Neuronal stem cell (in vitro differentiated cells): ENCODE results near the gene PIK3C2G.

Source experiments
- DNase-seq: peaks from one replicate; pipeline ENCODE4 v3.0.0-alpha.2; 2013; ENCODE audit warnings: low spot score
- H2AFZ ChIP-seq: one replicate; pipeline ENCODE4 v1.6.1; 2013; ENCODE audit warnings: mild to moderate bottlenecking, low read length, inconsistent platforms
- H2AK5ac ChIP-seq: 2 replicates; pipeline ENCODE4 v1.6.1; 2013; ENCODE audit warnings: low read depth, mild to moderate bottlenecking, inconsistent platforms, low read length, moderate library complexity, mixed read lengths
- H2BK120ac ChIP-seq: 2 replicates; pipeline ENCODE4 v1.6.1; 2013; ENCODE audit warnings: low read depth, mild to moderate bottlenecking, inconsistent platforms, low read length, moderate library complexity, mixed read lengths
- H2BK12ac ChIP-seq: one replicate; pipeline ENCODE4 v1.6.1; 2013; ENCODE audit warnings: low read length, inconsistent platforms
- H2BK15ac ChIP-seq: 2 replicates; pipeline ENCODE4 v1.6.1; 2013; ENCODE audit warnings: mild to moderate bottlenecking, low read length, inconsistent platforms, mixed read lengths
- H2BK5ac ChIP-seq: one replicate; pipeline ENCODE4 v1.6.1; 2013; ENCODE audit warnings: inconsistent platforms, mild to moderate bottlenecking, low read length, moderate library complexity
- H3K14ac ChIP-seq: one replicate; pipeline ENCODE4 v1.6.1; 2013; ENCODE audit warnings: low read length, inconsistent platforms
- H3K18ac ChIP-seq: 2 replicates; pipeline ENCODE4 v1.6.1; 2013; ENCODE audit warnings: low read length, inconsistent platforms
- H3K23ac ChIP-seq: 2 replicates; pipeline ENCODE4 v1.6.1; 2013; ENCODE audit warnings: low read depth, mild to moderate bottlenecking, mixed read lengths, low read length, inconsistent platforms; ENCODE audit not compliant: poor library complexity
- H3K27ac ChIP-seq: replicated peaks from 3 replicates; pipeline ENCODE4 v1.5.1; 2013; ENCODE audit warnings: low read length, inconsistent platforms
- H3K27me3 ChIP-seq, 3 experiments: 2 replicates each; pipeline ENCODE4 v1.6.1; 2013; ENCODE audit warnings: low read length in 3 of 3, mild to moderate bottlenecking in 2 of 3, inconsistent platforms in 1 of 3, low read depth in 1 of 3, mixed read lengths in 1 of 3, moderate library complexity in 1 of 3; ENCODE audit not compliant: control insufficient read depth in 3 of 3, insufficient read depth in 3 of 3
- H3K36me3 ChIP-seq, 2 donors: replicated peaks in 1 of 2; 2 replicates each; pipeline ENCODE4 v1.6.1; 2013; ENCODE audit warnings: low read length in 2 of 2; ENCODE audit not compliant: control insufficient read depth in 2 of 2, insufficient read depth in 2 of 2
- H3K4ac ChIP-seq: 2 replicates; pipeline ENCODE4 v1.6.1; 2013; ENCODE audit warnings: inconsistent platforms, mild to moderate bottlenecking, low read length, moderate library complexity
- H3K4me1 ChIP-seq, 2 donors: 1 replicate in 1 of 2; 2 replicates in 1 of 2; pipeline ENCODE4 v1.6.1; 2013; ENCODE audit warnings: low read length in 2 of 2, low read depth in 1 of 2; ENCODE audit not compliant: control insufficient read depth in 2 of 2, insufficient read depth in 1 of 2
- H3K4me2 ChIP-seq: one replicate; pipeline ENCODE4 v1.6.1; 2013; ENCODE audit warnings: mild to moderate bottlenecking, low read length, inconsistent platforms; ENCODE audit not compliant: insufficient read depth, poor library complexity, severe bottlenecking
- H3K4me3 ChIP-seq, 2 donors: 2 replicates each; pipeline ENCODE4 v1.5.1; 2013; ENCODE audit warnings: low read length in 2 of 2, mild to moderate bottlenecking in 2 of 2, inconsistent platforms in 1 of 2, moderate library complexity in 1 of 2
- H3K79me1 ChIP-seq: one replicate; pipeline ENCODE4 v1.6.1; 2013; ENCODE audit warnings: low read depth, mild to moderate bottlenecking, inconsistent platforms, low read length, moderate library complexity
- H3K9ac ChIP-seq: one replicate; pipeline ENCODE4 v1.6.1; 2013; ENCODE audit warnings: mild to moderate bottlenecking, low read depth, low read length, inconsistent platforms; ENCODE audit not compliant: poor library complexity
- H3K9me3 ChIP-seq, 2 donors: replicated peaks in 1 of 2; 2 replicates each; pipeline versions ENCODE3 to v1.6.1; 2013; ENCODE audit warnings: low read length in 2 of 2, mild to moderate bottlenecking in 2 of 2, inconsistent platforms in 1 of 2, low read depth in 1 of 2, mixed read lengths in 1 of 2, moderate library complexity in 1 of 2; ENCODE audit not compliant: control insufficient read depth in 2 of 2, insufficient read depth in 1 of 2
- H4K8ac ChIP-seq: one replicate; pipeline ENCODE4 v1.6.1; 2013; ENCODE audit warnings: low read depth, mild to moderate bottlenecking, inconsistent platforms, low read length, moderate library complexity
- H4K91ac ChIP-seq: one replicate; pipeline ENCODE4 v1.6.1; 2013; ENCODE audit warnings: low read length, low read depth, mild to moderate bottlenecking, inconsistent platforms; ENCODE audit not compliant: poor library complexity
- WGBS, 2 donors: extraction: QIAGEN DNeasy Blood & Tissue Kit; methylation state at CpG; one replicate each; pipeline ENCODE4 v1.1.7; 2013; ENCODE audit warnings: missing lambda C conversion rate in 2 of 2, mixed read lengths in 1 of 2; ENCODE audit not compliant: insufficient read length in 2 of 2, insufficient replicate concordance in 1 of 2; ENCODE audit errors: extremely low coverage in 2 of 2; 5-methylcytosine and 5-hydroxymethylcytosine counted together

The PIK3C2G gene

DNA sequence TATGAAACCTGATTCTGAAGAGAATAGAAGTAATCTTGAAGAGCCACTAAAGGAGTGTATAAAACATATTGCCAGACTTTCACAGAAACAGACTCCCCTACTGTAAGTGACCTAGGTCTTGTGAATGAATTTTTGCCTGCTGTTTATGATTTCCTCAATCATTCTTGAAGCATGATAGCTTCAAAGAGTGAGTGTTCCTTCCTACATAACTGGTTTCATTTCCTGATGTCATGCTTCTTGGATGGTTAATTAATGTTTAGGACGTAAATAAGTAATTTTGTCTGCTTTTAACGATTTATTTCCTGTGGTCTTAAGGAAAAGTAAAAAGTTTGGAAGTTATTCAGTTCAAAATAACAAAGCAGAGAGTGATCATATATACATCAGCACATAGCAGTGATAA is 129.8 kb downstream of the PIK3C2G start:
- H3K4me1 ChIP-seq, result no peaks in the 10 kb centered on the region
- no peaks in the 10 kb centered on the region for H3K36me3 ChIP-seq

DNA sequence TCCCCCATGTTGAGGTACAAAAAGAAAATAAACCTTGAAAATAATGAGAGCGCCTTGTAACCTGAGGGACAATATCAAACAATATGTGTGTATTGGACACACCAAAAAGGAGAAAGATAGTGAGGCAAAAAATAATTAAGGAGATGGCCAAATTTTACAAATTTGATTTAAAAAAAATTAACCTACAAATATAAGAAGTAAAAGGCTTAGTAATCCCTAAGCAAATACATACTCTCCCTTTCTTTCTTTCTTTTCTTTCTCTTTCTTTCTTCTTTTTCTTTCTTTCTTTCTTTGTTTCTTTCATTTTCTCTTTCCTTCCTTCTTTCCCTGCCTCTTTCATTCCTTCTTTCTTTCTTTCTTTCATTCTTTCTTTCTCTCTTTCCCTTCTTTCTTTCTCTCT is 133.4 kb downstream of the PIK3C2G start:
- H3K23ac ChIP-seq, result no peak overlapping the region
- WGBS, 2 donors, result no CpG with 5 or more reads among the region's 1 CpG
- H3K9me3 ChIP-seq, result no peaks in the 10 kb centered on the region
- no peak overlapping the region for H2BK5ac ChIP-seq
- H3K4me3 ChIP-seq, result no peak overlapping the region
- no peak overlapping the region for H2BK15ac ChIP-seq
- no peaks in the 10 kb centered on the region for H3K27me3 ChIP-seq
- H3K9ac ChIP-seq, result no peak overlapping the region
- H4K8ac ChIP-seq, result no peak overlapping the region
- H2BK12ac ChIP-seq, result no peak overlapping the region
- no peak overlapping the region for H2AK5ac ChIP-seq
- no peak overlapping the region for H3K4me2 ChIP-seq
- no peak for DNase-seq
- no peak overlapping the region for H3K4ac ChIP-seq
- H3K18ac ChIP-seq, result no peak overlapping the region
- H4K91ac ChIP-seq, result no peak overlapping the region
- no peaks in the 10 kb centered on the region for H3K36me3 ChIP-seq
- no peak overlapping the region for H3K14ac ChIP-seq
- no peaks in the 10 kb centered on the region for H3K79me1 ChIP-seq
- no peak overlapping the region for H3K27ac ChIP-seq
- H2AFZ ChIP-seq, result no peak overlapping the region
- H3K4me1 ChIP-seq, result no peaks in the 10 kb centered on the region
- H2BK120ac ChIP-seq, result no peak overlapping the region

More for the DNA sequence above, 129.8 kb downstream of the PIK3C2G start:
- DNase-seq, result no peak
- Histone ChIP-seq H3K4me3 (no peak overlapping the region), H2BK120ac (no peak overlapping the region), H3K18ac (no peak overlapping the region), H3K4me2 (no peak overlapping the region), H3K27me3 (no peaks in the 10 kb centered on the region), H2BK15ac (no peak overlapping the region), H3K27ac (no peak overlapping the region), H2BK12ac (no peak overlapping the region), H3K9ac (no peak overlapping the region), H3K23ac (no peak overlapping the region), H2AK5ac (no peak overlapping the region), H4K91ac (no peak overlapping the region), H3K9me3 (no peaks in the 10 kb centered on the region), H4K8ac (no peak overlapping the region), H2BK5ac (no peak overlapping the region), H3K4ac (no peak overlapping the region), H2AFZ (no peak overlapping the region), H3K14ac (no peak overlapping the region), H3K79me1 (no peaks in the 10 kb centered on the region)
- no CpG with 5 or more reads among the region's 2 CpGs for WGBS, 2 donors

DNA sequence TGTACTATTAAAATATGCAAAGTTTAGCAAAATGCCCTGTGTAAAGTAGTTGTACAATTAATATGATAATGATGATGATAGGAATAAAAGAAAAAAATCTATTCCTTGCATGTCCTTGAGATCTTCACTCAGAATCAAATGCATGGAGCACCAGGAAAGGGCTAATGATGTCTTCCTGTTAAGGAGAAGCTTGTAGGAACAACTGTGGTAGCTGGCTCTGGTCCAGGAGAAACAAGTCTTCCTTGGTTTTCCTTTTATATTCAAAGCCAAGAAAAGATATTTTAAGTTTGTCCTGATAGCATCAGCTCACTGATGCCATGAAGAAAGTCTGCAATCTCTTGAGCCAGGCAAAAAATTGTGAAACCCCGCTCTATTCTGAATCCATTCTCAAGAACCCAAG is 138.9 kb downstream of the PIK3C2G start:
- Histone ChIP-seq H3K36me3 (no peaks in the 10 kb centered on the region), H3K4ac (no peak overlapping the region), H3K27me3 (no peaks in the 10 kb centered on the region), H3K27ac (no peak overlapping the region), H3K23ac (no peak overlapping the region), H2BK120ac (no peak overlapping the region), H4K8ac (no peak overlapping the region), H3K9ac (no peak overlapping the region), H2BK12ac (no peak overlapping the region), H3K79me1 (no peaks in the 10 kb centered on the region), H2BK15ac (no peak overlapping the region), H3K4me1 (no peaks in the 10 kb centered on the region), H2AK5ac (no peak overlapping the region), H2BK5ac (no peak overlapping the region), H3K14ac (no peak overlapping the region), H3K4me3 (no peak overlapping the region), H3K18ac (no peak overlapping the region), H3K9me3 (no peaks in the 10 kb centered on the region), H2AFZ (no peak overlapping the region), H4K91ac (no peak overlapping the region), H3K4me2 (no peak overlapping the region)
- no CpG with 5 or more reads among the region's 1 CpG for WGBS, 2 donors
- DNase-seq, result no peak

DNA sequence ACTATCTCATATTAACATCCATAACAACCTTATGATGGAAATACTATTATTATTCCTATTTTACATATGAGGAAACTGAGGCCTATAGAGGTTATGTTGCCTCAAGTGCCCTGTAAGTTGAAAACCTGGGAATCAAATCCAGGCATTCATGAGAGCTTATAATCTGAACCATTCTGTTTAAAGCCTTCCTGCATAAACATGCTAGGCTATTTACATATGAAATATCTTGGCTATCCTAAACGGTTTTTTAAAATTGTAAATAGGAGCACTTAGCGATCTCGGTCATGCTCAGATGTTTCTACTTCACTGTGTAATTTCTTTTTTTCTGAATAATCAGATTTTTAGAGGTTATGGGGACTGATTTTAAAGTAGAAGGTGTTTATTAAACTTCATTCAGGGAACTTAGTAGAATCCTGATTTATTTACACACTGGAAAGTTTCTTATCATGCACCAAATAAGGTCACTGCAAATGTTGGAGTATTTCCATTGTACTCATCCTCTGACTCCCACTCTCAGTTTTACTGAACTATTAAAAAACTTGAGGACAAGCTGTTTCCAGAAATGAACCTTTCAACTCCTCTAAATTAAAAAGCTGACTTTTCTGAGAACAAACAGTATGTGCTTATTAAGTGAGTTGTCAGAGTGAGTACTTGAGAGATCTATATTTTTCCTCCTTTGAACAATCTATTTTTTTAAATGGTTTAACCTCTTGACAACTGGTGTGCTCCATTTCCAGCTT is 141.7 kb downstream of the PIK3C2G start:
- DNase-seq, result no peak
- Histone ChIP-seq H2AK5ac (no peak overlapping the region), H4K91ac (no peak overlapping the region), H3K79me1 (no peaks in the 10 kb centered on the region), H2BK5ac (no peak overlapping the region), H2BK15ac (no peak overlapping the region), H3K27me3 (no peaks in the 10 kb centered on the region), H2BK12ac (no peak overlapping the region), H3K9me3 (no peaks in the 10 kb centered on the region), H2AFZ (no peak overlapping the region), H3K23ac (no peak overlapping the region), H3K18ac (no peak overlapping the region), H3K9ac (no peak overlapping the region), H3K4me3 (no peak overlapping the region), H2BK120ac (no peak overlapping the region), H3K36me3 (no peaks in the 10 kb centered on the region), H3K4me2 (no peak overlapping the region), H3K4me1 (no peaks in the 10 kb centered on the region), H3K27ac (no peak overlapping the region), H4K8ac (no peak overlapping the region), H3K14ac (no peak overlapping the region), H3K4ac (no peak overlapping the region)
- no CpG with 5 or more reads among the region's 3 CpGs for WGBS, 2 donors
